WTC11 (cell line): ENCODE measurements around the gene GJD3. TPM values are rescaled to one million over a fixed set of nuclear protein-coding genes. Genes with fewer than 3 reads are reported as not detected.
"Not testable (repeated sequence)": the region's sequence is repeated elsewhere in the genome, so short reads cannot be mapped to it uniquely, and the experiment has no call there.

Experiments
- ATAC-seq: fragments of 200-7000 bp; cut with Tn5 transposase; 2 replicates; pipeline ENCODE4 v1.10.0; 2021; ENCODE audit warnings: mild to moderate bottlenecking, moderate library complexity
- CTCF ChIA-PET: fragments of 300-600 bp; sonication (Branson Sonifier 250); formaldehyde crosslinking; loops from one replicate; lab custom pipeline; 2021; ENCODE audit warnings: antibody characterized with exemption; lab: Charles Lee
- POLR2A ChIA-PET: fragments of 350-600 bp; sonication (Branson Sonifier 250); formaldehyde crosslinking; loops from one replicate; lab custom pipeline; 2021; ENCODE audit warnings: antibody characterized with exemption; lab: Charles Lee
- DNase-seq: peaks from one replicate; pipeline ENCODE4 v3.0.0; 2021; ENCODE audit warnings: low spot score
- H3K27ac Mint-ChIP-seq: 2 replicates; pipeline ENCODE4 v1.8.0; 2021; ENCODE audit warnings: mixed read lengths
- H3K27me3 Mint-ChIP-seq: 2 replicates; pipeline ENCODE4 v1.8.0; 2021; ENCODE audit warnings: low read depth, mild to moderate bottlenecking, moderate library complexity, mixed read lengths
- H3K36me3 Mint-ChIP-seq: 2 replicates; pipeline ENCODE4 v1.8.0; 2021; ENCODE audit warnings: mixed read lengths
- H3K4me1 Mint-ChIP-seq: 2 replicates; pipeline ENCODE4 v1.8.0; 2022; ENCODE audit warnings: mixed read lengths
- H3K4me3 Mint-ChIP-seq: 2 replicates; pipeline ENCODE4 v1.8.0; 2021; ENCODE audit warnings: mild to moderate bottlenecking, moderate library complexity, mixed read lengths
- H3K9me3 Mint-ChIP-seq: 2 replicates; pipeline ENCODE4 v1.8.0; 2021; ENCODE audit warnings: mixed read lengths
- ESRRA ChIP-seq: sonication (generic); formaldehyde crosslinking; IDR thresholded peaks from 2 replicates; pipeline ENCODE4 v1.8.1; 2022; ENCODE audit warnings: mild to moderate bottlenecking, missing genetic modification reagents, borderline replicate concordance
- FOXJ3 ChIP-seq: sonication (generic); formaldehyde crosslinking; IDR thresholded peaks from 2 replicates; pipeline ENCODE4 v1.9.0; 2021; ENCODE audit warnings: missing genetic modification reagents, mild to moderate bottlenecking, borderline replicate concordance
- MLX ChIP-seq: sonication (generic); formaldehyde crosslinking; IDR thresholded peaks from 2 replicates; pipeline ENCODE4 v1.8.1; 2023; ENCODE audit warnings: mild to moderate bottlenecking, missing genetic modification reagents, moderate library complexity
- MYBL2 ChIP-seq: sonication (generic); formaldehyde crosslinking; IDR thresholded peaks from 2 replicates; pipeline ENCODE4 v1.8.1; 2023; ENCODE audit warnings: mild to moderate bottlenecking, moderate library complexity, missing genetic modification reagents
- SOX15 ChIP-seq: fragments of 250-450 bp; sonication (Bioruptor Pico); IDR thresholded peaks from 2 replicates; pipeline ENCODE4 v1.9.0; 2021; ENCODE audit warnings: mild to moderate bottlenecking
- SP1 ChIP-seq: sonication (generic); formaldehyde crosslinking; conservative IDR thresholded peaks from 2 replicates; pipeline ENCODE4 v1.8.1; 2022; ENCODE audit warnings: missing genetic modification reagents
- USF2 ChIP-seq: sonication (generic); formaldehyde crosslinking; IDR thresholded peaks from 2 replicates; pipeline ENCODE4 v1.8.1; 2023; ENCODE audit warnings: mild to moderate bottlenecking, missing genetic modification reagents, moderate library complexity
- ZNF121 ChIP-seq: sonication (generic); formaldehyde crosslinking; IDR thresholded peaks from 2 replicates; pipeline ENCODE4 v1.8.0; 2023; ENCODE audit warnings: missing genetic modification reagents
- ZNF396 ChIP-seq: fragments of 250-450 bp; sonication (Bioruptor Pico); IDR thresholded peaks from 2 replicates; pipeline ENCODE4 v1.8.0; 2021; ENCODE audit warnings: mild to moderate bottlenecking, moderate library complexity, borderline replicate concordance
- ZNF532 ChIP-seq: fragments of 250-450 bp; sonication (Bioruptor Pico); IDR thresholded peaks from 2 replicates; pipeline ENCODE4 v1.9.0; 2021; ENCODE audit warnings: mild to moderate bottlenecking, borderline replicate concordance
- total RNA-seq: library from RNA; stranded (reverse); gene quantifications from 3 replicates; pipeline ENCODE4 v1.2.3, GENCODE V29; 2021
- TF ChIP-seq, protein P1 (sequence below): fragments of 200-600 bp; IDR thresholded peaks from 2 replicates; pipeline ENCODE4 v1.8.0; 2022; ENCODE audit warnings: antibody characterized with exemption

GJD3 gene
- total RNA-seq, 1 experiment from 2014 or later = 2.3 TPM

DNA sequence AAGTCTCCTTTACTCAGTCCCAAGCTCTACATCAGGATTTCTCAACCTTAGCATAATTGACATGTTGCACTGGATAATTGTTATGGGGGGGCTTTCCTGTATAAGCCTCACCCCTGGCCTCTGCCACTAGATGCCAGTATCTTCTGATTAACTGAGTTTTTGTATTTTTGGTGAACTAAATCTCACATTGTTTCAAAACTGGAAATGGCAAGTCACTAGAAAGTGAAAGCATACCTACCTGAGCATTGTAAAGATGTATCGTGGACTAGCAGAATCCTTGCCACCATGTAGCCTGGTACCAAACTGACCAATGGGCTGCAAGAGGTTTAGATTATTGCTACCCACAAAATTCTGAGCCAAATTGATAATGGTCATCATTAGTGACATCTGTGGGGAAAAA is 38.1 kb upstream of the GJD3 start:
- POLR2A ChIA-PET = interaction anchor here (0.7 kb wide), 1 partner anchor 34 kb away, joined by 3 read pairs; no protein-coding TSS in a partner anchor
- TF ChIP-seq USF2 (CRISPR knock-in tag) = no peak

DNA sequence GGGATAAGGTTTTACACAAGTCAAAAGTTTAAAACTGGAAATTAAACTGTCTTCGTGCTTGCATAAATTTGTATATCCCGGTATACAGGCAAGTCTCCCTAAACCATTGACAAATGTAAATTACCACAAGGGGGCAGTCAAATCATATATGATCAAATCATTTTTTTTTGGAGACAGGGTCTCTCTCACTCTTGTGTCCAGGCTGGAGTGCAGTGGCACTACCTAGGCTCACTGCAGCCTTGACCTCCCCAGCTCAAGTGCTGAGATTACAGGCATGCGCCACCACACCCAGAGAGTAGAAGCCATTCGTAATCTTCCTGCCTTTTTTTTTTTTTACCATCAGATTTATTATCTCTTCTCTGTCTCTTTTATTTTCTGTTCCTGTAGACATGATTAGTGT is 34.6 kb upstream of the GJD3 start:
- no peaks in the 10 kb centered on the region for H3K9me3 Mint-ChIP-seq
- H3K4me1 Mint-ChIP-seq = no peaks in the 10 kb centered on the region
- no peak for DNase-seq
- TF ChIP-seq, protein P1, sequence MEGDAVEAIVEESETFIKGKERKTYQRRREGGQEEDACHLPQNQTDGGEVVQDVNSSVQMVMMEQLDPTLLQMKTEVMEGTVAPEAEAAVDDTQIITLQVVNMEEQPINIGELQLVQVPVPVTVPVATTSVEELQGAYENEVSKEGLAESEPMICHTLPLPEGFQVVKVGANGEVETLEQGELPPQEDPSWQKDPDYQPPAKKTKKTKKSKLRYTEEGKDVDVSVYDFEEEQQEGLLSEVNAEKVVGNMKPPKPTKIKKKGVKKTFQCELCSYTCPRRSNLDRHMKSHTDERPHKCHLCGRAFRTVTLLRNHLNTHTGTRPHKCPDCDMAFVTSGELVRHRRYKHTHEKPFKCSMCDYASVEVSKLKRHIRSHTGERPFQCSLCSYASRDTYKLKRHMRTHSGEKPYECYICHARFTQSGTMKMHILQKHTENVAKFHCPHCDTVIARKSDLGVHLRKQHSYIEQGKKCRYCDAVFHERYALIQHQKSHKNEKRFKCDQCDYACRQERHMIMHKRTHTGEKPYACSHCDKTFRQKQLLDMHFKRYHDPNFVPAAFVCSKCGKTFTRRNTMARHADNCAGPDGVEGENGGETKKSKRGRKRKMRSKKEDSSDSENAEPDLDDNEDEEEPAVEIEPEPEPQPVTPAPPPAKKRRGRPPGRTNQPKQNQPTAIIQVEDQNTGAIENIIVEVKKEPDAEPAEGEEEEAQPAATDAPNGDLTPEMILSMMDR = peak; percentile 23; the same call in 1 of the 2 replicates
- no peak for TF ChIP-seq MYBL2 (CRISPR knock-in tag)
- TF ChIP-seq, all 79 proteins: peak for 1
- Mint-ChIP-seq H3K4me3 (no peak overlapping the region), H3K36me3 (peaks cover 93% of the 10 kb centered on the region), H3K27ac (no peak overlapping the region), H3K27me3 (no peaks in the 10 kb centered on the region)
- ChIA-PET POLR2A (no interaction called here), CTCF (interaction anchor here (0.6 to 1.3 kb wide), 3 partner anchors 45 to 134 kb away, joined by 3 to 4 read pairs (median 3); no protein-coding TSS in a partner anchor)
- ATAC-seq = peak; percentile 57; the same call in 1 of the 2 replicates

More for the DNA sequence above, 38.1 kb upstream of the GJD3 start:
- Mint-ChIP-seq H3K27me3 (no peaks in the 10 kb centered on the region), H3K4me1 (no peaks in the 10 kb centered on the region), H3K27ac (no peak overlapping the region), H3K36me3 (peaks cover 91% of the 10 kb centered on the region), H3K9me3 (no peaks in the 10 kb centered on the region), H3K4me3 (no peak overlapping the region)
- no peak for ATAC-seq
- CTCF ChIA-PET = interaction anchor here (1.0 kb wide), 1 partner anchor 157 kb away, joined by 3 read pairs; no protein-coding TSS in a partner anchor
- no peak for DNase-seq

DNA sequence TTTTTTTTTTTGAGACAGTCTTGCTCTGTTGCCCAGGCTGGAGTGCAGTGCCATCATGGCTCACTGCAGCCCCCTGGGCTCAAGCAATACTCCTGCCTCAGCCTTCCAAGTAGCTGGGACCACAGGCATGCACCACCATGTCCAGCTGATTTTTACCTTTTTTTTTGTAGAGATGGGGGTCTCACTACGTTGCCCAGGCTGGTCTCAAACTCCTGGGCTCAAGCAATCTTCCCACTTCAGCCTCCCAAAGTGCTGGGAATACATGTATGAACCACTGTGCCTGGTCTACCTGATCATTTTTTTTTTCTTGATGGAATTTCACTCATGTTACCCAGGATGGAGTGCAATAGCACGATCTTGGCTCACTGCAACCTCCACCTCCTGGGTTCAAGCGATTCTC is 22.0 kb upstream of the GJD3 start:
- peak; percentile 97 for TF ChIP-seq ZNF121 (CRISPR knock-in tag)
- H3K4me3 Mint-ChIP-seq, H3K27ac Mint-ChIP-seq, H3K27me3 Mint-ChIP-seq, POLR2A ChIA-PET, DNase-seq, ATAC-seq, H3K4me1 Mint-ChIP-seq, H3K9me3 Mint-ChIP-seq: not testable (repeated sequence)
- peaks cover 51% of the 10 kb centered on the region for H3K36me3 Mint-ChIP-seq
- CTCF ChIA-PET = interaction anchor here (1.0 to 1.9 kb wide), 3 partner anchors 22 to 147 kb away, joined by 3 to 6 read pairs (median 5); partner anchors contain the start of gene GJD3

DNA sequence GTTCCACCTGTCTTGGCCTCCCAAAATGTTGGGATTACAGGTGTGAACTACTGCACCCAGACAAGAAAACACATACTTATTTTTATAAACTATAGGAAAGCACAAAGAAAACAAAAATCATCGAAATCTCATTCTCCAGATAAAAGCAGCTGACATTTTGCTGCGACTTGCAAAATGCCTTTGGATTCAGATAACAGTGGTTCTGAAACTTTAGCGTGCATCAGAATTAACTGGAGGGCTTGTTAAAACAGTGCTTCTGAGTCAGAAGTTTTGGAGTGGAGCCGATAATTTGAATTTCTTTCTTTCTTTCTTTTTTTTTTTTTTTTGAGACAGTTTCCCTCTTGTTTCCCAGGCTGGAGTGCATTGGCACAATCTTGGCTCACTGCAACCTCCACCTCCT is 17.7 kb upstream of the GJD3 start:
- Mint-ChIP-seq H3K27ac (no peak overlapping the region), H3K9me3 (no peaks in the 10 kb centered on the region), H3K4me3 (no peak overlapping the region), H3K27me3 (no peaks in the 10 kb centered on the region; the same call in 1 of the 2 replicates), H3K36me3 (peaks cover 10% of the 10 kb centered on the region), H3K4me1 (no peaks in the 10 kb centered on the region)
- no peak for TF ChIP-seq SP1 (CRISPR knock-in tag)
- no peak for TF ChIP-seq MLX
- no peak for TF ChIP-seq ZNF532 (CRISPR knock-in tag)
- no peak for TF ChIP-seq ZNF396 (CRISPR knock-in tag)
- TF ChIP-seq ESRRA (CRISPR knock-in tag) = no peak
- TF ChIP-seq FOXJ3 (CRISPR knock-in tag) = no peak
- TF ChIP-seq SOX15 (CRISPR knock-in tag) = no peak
- ChIA-PET POLR2A (no interaction called here), CTCF (interaction anchor here (0.7 to 2.8 kb wide), 7 partner anchors 18 to 154 kb away, joined by 3 to 9 read pairs (median 4); partner anchors contain the start of genes GJD3 and TOP2A)
- no peak for DNase-seq
- no peak for ATAC-seq
